Measurements from ENCODE around the gene PLXNA4. TPM values are rescaled to one million over a fixed set of nuclear protein-coding genes. Genes with fewer than 3 reads are reported as not detected.

Gene PLXNA4
- total and polyA plus RNA-seq, 2 donors (not counting 1 experiment from before 2014, with no cell fraction given) = not detected

GRCh38 chr7:132418840-132419239 lies 157.4 kb downstream of the PLXNA4 start:
- POLR2A ChIA-PET = no interaction called here
- H3K27me3 Mint-ChIP-seq = no peaks in the 10 kb centered on the region
- Histone ChIP-seq H3K79me2 (ENCODE audit: control insufficient read depth, insufficient read depth, low read length) (no peaks in the 10 kb centered on the region), H3K27ac (ENCODE audit: low read length in 2 of 2) (no peak overlapping the region), H3K36me3 (replicated peaks in 1 of 2; ENCODE audit: control extremely low read depth in 1 of 2, control insufficient read depth in 1 of 2, extremely low read depth in 1 of 2, insufficient read depth in 2 of 2, low read length in 1 of 2) (no peaks in the 10 kb centered on the region), H3K9me3 (ENCODE audit: control extremely low read depth in 1 of 3, control insufficient read depth in 2 of 3, insufficient read depth in 1 of 3, low read length in 2 of 3) (peaks cover 0 to 3% (median 0%) of the 10 kb centered on the region in 3 donors), H3K4me1 (ENCODE audit: control insufficient read depth in 2 of 2, insufficient read depth in 2 of 2, low read length in 2 of 2) (no peaks in the 10 kb centered on the region), H3K27me3 (replicated peaks in 1 of 4; ENCODE audit: control extremely low read depth in 1 of 4, control insufficient read depth in 3 of 4, insufficient read depth in 4 of 4, low read length in 3 of 4) (no peaks in the 10 kb centered on the region), H3K9ac (ENCODE audit: low read length) (no peak overlapping the region), H3K4me2 (replicated peaks; ENCODE audit: low read depth, low read length, poor library complexity, severe bottlenecking) (no peak overlapping the region), H2AFZ (ENCODE audit: insufficient read depth, low read depth, low read length, poor library complexity, severe bottlenecking) (no peak overlapping the region), H3K4me3 (ENCODE audit: control extremely low read depth in 1 of 5, extremely low read depth in 1 of 5, insufficient read depth in 1 of 5, low read depth in 2 of 5, low read length in 4 of 5) (no peak overlapping the region), H4K20me1 (ENCODE audit: control insufficient read depth, insufficient read depth, low read length, poor library complexity, severe bottlenecking) (no peaks in the 10 kb centered on the region)
- TF ChIP-seq EZH2 (IDR thresholded peaks at IDR 0.05; ENCODE audit: borderline replicate concordance, insufficient read depth, low read depth, low read length, poor library complexity, severe bottlenecking) (no peak), CTCF (IDR thresholded peaks at IDR 0.05) (no peak)
- CTCF ChIA-PET = no interaction called here
- ATAC-seq (ENCODE audit: low read depth) (no peak), DNase-seq (no peak)
- H3K27ac Mint-ChIP-seq = no peak overlapping the region
- peaks cover 7% of the 10 kb centered on the region for H3K9me3 Mint-ChIP-seq (ENCODE audit: insufficient read depth)
- WGBS (ENCODE audit: insufficient coverage) = 92% methylated on average over 6 of the region's 6 CpGs
- H3K4me1 Mint-ChIP-seq = no peaks in the 10 kb centered on the region
- H3K4me3 Mint-ChIP-seq = no peak overlapping the region
- intact Hi-C loops (cut with micrococcal nuclease) = no loop called here

GRCh38 chr7:132417103-132417906 lies 159.0 kb downstream of the PLXNA4 start:
- H4K20me1 ChIP-seq (ENCODE audit: control insufficient read depth, insufficient read depth, low read length, poor library complexity, severe bottlenecking) = no peaks in the 10 kb centered on the region
- peaks cover 0 to 3% (median 0%) of the 10 kb centered on the region in 3 donors for H3K9me3 ChIP-seq (ENCODE audit: control extremely low read depth in 1 of 3, control insufficient read depth in 2 of 3, insufficient read depth in 1 of 3, low read length in 2 of 3)
- Mint-ChIP-seq H3K27ac (no peak overlapping the region), H3K4me3 (no peak overlapping the region), H3K27me3 (no peaks in the 10 kb centered on the region), H3K9me3 (ENCODE audit: insufficient read depth) (peaks cover 7% of the 10 kb centered on the region), H3K4me1 (no peaks in the 10 kb centered on the region)
- intact Hi-C loops (cut with micrococcal nuclease) = no loop called here
- H3K4me3 ChIP-seq (ENCODE audit: control extremely low read depth in 1 of 5, extremely low read depth in 1 of 5, insufficient read depth in 1 of 5, low read depth in 2 of 5, low read length in 4 of 5) = no peak overlapping the region
- no peaks in the 10 kb centered on the region for H3K36me3 ChIP-seq (replicated peaks in 1 of 2; ENCODE audit: control extremely low read depth in 1 of 2, control insufficient read depth in 1 of 2, extremely low read depth in 1 of 2, insufficient read depth in 2 of 2, low read length in 1 of 2)
- H3K4me2 ChIP-seq (replicated peaks; ENCODE audit: low read depth, low read length, poor library complexity, severe bottlenecking) = no peak overlapping the region
- no peak overlapping the region for H3K9ac ChIP-seq (ENCODE audit: low read length)
- ATAC-seq (ENCODE audit: low read depth) (no peak), DNase-seq (no peak)
- ChIA-PET CTCF (no interaction called here), POLR2A (no interaction called here)
- no peak overlapping the region for H2AFZ ChIP-seq (ENCODE audit: insufficient read depth, low read depth, low read length, poor library complexity, severe bottlenecking)
- no peaks in the 10 kb centered on the region for H3K27me3 ChIP-seq (replicated peaks in 1 of 4; ENCODE audit: control extremely low read depth in 1 of 4, control insufficient read depth in 3 of 4, insufficient read depth in 4 of 4, low read length in 3 of 4)
- no peak overlapping the region for H3K27ac ChIP-seq (ENCODE audit: low read length in 2 of 2)
- WGBS (ENCODE audit: insufficient coverage) = 73% methylated on average over 5 of the region's 9 CpGs
- H3K4me1 ChIP-seq (ENCODE audit: control insufficient read depth in 2 of 2, insufficient read depth in 2 of 2, low read length in 2 of 2) = no peaks in the 10 kb centered on the region
- TF ChIP-seq EZH2 (IDR thresholded peaks at IDR 0.05; ENCODE audit: borderline replicate concordance, insufficient read depth, low read depth, low read length, poor library complexity, severe bottlenecking) (no peak), CTCF (IDR thresholded peaks at IDR 0.05) (no peak)
- no peaks in the 10 kb centered on the region for H3K79me2 ChIP-seq (ENCODE audit: control insufficient read depth, insufficient read depth, low read length)

Data from B cell (primary cell).